AG10803 (cell line): ENCODE results near the gene METTL1.

ENCODE experiments used
- DNase-seq: peaks from one replicate; pipeline ENCODE4 v3.0.0; 2010; ENCODE audit warnings: low read depth
- H3K4me3 ChIP-seq: 2 replicates; pipeline ENCODE4 v1.5.1; 2011; ENCODE audit warnings: mild to moderate bottlenecking, low read length, control low read depth
- TF ChIP-seq, protein P1 (sequence below): conservative IDR thresholded peaks from 2 replicates; pipeline ENCODE4 v1.5.1; 2011; ENCODE audit warnings: mild to moderate bottlenecking, low read length, control low read depth, inconsistent platforms

Gene METTL1

GRCh38 chr12:57752668-57753000 lies 19.3 kb downstream of the METTL1 start:
- TF ChIP-seq, protein P1, sequence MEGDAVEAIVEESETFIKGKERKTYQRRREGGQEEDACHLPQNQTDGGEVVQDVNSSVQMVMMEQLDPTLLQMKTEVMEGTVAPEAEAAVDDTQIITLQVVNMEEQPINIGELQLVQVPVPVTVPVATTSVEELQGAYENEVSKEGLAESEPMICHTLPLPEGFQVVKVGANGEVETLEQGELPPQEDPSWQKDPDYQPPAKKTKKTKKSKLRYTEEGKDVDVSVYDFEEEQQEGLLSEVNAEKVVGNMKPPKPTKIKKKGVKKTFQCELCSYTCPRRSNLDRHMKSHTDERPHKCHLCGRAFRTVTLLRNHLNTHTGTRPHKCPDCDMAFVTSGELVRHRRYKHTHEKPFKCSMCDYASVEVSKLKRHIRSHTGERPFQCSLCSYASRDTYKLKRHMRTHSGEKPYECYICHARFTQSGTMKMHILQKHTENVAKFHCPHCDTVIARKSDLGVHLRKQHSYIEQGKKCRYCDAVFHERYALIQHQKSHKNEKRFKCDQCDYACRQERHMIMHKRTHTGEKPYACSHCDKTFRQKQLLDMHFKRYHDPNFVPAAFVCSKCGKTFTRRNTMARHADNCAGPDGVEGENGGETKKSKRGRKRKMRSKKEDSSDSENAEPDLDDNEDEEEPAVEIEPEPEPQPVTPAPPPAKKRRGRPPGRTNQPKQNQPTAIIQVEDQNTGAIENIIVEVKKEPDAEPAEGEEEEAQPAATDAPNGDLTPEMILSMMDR: no peak
- H3K4me3 ChIP-seq: peak overlapping the region; percentile 84
- DNase-seq: no peak

- TF ChIP-seq, protein P1: no peak
- peak within 1 kb of the TSS; percentile 84 for H3K4me3 ChIP-seq
- DNase-seq: peak; percentile 100
These were observed 19.9 kb downstream of the METTL1 start, which contains the start of gene CDK4 for GRCh38 chr12:57751788-57752667. CDK4 (minus strand) TSS chr12:57752310; CDS start chr12:57751717, 593 bp downstream.

DNA sequence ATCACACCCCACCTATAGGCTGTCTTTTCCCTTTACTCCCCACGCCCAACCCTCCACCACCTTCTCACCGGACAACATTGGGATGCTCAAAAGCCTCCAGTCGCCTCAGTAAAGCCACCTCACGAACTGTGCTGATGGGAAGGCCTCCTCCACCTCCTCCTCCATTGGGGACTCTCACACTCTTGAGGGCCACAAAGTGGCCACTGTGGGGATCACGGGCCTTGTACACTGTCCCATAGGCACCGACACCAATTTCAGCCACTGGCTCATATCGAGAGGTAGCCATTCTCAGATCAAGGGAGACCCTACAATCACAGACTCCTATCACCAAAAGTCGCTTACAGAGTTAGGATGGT lies 20.5 kb downstream of the METTL1 start:
- TF ChIP-seq, protein P1: no peak
- DNase-seq: no peak

DNA sequence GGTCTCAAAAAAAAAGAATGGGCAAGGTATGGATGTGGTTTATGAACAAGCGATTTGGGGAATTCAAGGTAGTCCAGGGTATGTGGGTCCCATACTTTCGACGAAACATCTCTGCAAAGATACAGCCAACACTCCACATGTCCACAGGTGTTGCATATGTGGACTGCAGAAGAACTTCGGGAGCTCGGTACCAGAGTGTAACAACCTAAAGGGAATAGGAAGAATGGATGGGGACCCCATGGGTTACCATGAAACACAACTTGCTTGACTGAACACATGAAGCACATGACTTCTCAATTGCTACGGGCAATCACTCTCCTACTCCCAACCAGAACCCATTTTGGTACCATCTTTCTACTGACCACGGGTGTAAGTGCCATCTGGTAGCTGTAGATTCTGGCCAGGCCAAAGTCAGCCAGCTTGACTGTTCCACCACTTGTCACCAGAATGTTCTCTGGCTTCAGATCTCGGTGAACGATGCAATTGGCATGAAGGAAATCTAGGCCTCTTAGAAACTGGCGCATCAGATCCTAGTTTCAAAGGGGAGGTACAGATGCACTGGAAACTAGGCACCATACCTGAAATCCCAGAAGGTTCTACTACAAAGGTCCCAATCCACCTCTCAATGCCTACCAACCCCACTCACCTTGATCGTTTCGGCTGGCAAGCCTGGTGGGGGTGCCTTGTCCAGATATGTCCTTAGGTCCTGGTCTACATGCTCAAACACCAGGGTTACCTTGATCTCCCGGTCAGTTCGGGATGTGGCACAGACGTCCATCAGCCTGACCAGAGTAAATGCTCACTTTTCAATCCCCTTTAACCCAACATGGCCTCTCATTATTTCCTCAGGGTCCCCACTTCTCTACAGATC lies 21.1 kb downstream of the METTL1 start:
- H3K4me3 ChIP-seq: peak overlapping the region; percentile 84
- DNase-seq: no peak
- TF ChIP-seq, protein P1: no peak

More for the DNA sequence above, 20.5 kb downstream of the METTL1 start:
- peak overlapping the region; percentile 84 for H3K4me3 ChIP-seq

GRCh38 chr12:57749061-57749460 lies 22.8 kb downstream of the METTL1 start:
- no peak for DNase-seq
- TF ChIP-seq, protein P1: no peak
- no peak overlapping the region for H3K4me3 ChIP-seq

- peak overlapping the region; percentile 99 for H3K4me3 ChIP-seq
- DNase-seq: no peak
- TF ChIP-seq, protein P1: no peak
These were observed 25.9 kb downstream of the METTL1 start for GRCh38 chr12:57746025-57746424.
